GM10248 (cell line): Measurements from ENCODE around the gene TIAL1.
"Not testable (repeated sequence)": the region's sequence is repeated elsewhere in the genome, so short reads cannot be mapped to it uniquely, and the experiment has no call there.

Experiments used
- CTCF ChIA-PET: fragments of 300-600 bp; sonication (Branson Sonifier 250); formaldehyde crosslinking; extraction: SDS; loops from one replicate; lab custom pipeline; 2021; ENCODE audit warnings: antibody characterized with exemption; lab: Yijun Ruan, JAX
- POLR2A ChIA-PET: fragments of 350-650 bp; sonication (Branson Sonifier 250); formaldehyde crosslinking; extraction: SDS; loops from one replicate; lab custom pipeline; 2020; ENCODE audit warnings: antibody characterized with exemption; lab: Yijun Ruan, JAX
- DNase-seq: peaks from one replicate; pipeline ENCODE4 v3.0.0; 2012; ENCODE audit errors: extremely low spot score
- TF ChIP-seq, protein P1 (sequence below): IDR thresholded peaks from 2 replicates; pipeline ENCODE4 v1.5.1; 2012; ENCODE audit warnings: mild to moderate bottlenecking, low read depth; ENCODE audit errors: extremely low read depth, missing control alignments, control extremely low read depth

The TIAL1 gene

DNA sequence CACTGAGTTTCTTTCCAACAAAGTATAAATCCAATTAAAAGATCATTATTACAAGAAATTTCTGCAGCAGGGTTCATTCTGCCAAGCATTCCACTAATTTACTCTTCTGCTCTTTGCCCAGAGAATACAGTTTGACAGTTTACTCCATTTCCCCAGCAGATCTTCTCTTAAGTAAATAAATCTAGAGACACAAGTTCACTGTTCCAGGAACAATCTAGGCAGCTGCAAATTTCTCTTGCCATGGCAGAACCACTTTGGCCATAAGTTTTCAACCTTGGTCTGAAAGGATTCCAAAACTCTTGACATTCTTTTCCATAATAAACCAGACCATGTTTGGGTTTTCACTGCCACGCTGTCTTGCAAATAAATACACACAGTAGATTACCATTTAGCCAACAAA, 65.7 kb downstream of the TIAL1 start:
- TF ChIP-seq, protein P1, sequence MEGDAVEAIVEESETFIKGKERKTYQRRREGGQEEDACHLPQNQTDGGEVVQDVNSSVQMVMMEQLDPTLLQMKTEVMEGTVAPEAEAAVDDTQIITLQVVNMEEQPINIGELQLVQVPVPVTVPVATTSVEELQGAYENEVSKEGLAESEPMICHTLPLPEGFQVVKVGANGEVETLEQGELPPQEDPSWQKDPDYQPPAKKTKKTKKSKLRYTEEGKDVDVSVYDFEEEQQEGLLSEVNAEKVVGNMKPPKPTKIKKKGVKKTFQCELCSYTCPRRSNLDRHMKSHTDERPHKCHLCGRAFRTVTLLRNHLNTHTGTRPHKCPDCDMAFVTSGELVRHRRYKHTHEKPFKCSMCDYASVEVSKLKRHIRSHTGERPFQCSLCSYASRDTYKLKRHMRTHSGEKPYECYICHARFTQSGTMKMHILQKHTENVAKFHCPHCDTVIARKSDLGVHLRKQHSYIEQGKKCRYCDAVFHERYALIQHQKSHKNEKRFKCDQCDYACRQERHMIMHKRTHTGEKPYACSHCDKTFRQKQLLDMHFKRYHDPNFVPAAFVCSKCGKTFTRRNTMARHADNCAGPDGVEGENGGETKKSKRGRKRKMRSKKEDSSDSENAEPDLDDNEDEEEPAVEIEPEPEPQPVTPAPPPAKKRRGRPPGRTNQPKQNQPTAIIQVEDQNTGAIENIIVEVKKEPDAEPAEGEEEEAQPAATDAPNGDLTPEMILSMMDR = no peak
- ChIA-PET CTCF (interaction anchor here (1.4 to 3.2 kb wide), 4 partner anchors 10 to 31 kb away, joined by 3 to 23 read pairs (median 6); partner anchors contain the start of gene RGS10), POLR2A (interaction anchor here (1.9 kb wide), 1 partner anchor 11 kb away, joined by 7 read pairs; the partner anchor contains the start of gene RGS10)
- DNase-seq = no peak

DNA sequence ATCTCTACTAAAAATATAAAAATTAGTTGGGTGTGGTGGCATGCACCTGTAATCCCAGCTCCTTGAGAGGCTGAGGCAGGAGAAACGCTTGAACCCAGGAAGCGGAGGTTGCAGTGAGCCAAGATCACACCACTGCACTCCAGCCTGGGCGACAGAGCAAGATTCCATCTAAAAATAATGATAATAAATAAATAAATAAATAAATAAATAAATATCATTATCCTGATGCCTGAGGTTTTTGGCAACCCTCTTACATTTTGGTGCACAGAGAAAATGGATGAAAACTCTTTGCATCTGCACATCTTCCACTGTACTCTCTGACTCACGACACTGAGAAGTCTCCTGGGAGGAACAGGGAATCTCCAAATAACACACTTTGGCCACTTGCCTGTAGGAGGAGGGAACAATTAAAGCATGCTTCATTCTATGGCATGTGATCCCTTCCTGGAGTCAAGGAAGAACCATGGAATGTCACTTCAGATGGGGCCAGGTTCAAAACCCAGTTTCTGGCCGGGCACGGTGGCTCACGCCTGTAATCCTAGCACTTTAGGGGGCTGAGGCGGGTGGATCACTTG, 68.0 kb downstream of the TIAL1 start:
- DNase-seq, POLR2A ChIA-PET: not testable (repeated sequence)
- CTCF ChIA-PET = interaction anchor here (1.3 to 3.2 kb wide), 3 partner anchors 9 to 330 kb away, joined by 3 to 23 read pairs (median 5); partner anchors contain the start of gene RGS10

DNA sequence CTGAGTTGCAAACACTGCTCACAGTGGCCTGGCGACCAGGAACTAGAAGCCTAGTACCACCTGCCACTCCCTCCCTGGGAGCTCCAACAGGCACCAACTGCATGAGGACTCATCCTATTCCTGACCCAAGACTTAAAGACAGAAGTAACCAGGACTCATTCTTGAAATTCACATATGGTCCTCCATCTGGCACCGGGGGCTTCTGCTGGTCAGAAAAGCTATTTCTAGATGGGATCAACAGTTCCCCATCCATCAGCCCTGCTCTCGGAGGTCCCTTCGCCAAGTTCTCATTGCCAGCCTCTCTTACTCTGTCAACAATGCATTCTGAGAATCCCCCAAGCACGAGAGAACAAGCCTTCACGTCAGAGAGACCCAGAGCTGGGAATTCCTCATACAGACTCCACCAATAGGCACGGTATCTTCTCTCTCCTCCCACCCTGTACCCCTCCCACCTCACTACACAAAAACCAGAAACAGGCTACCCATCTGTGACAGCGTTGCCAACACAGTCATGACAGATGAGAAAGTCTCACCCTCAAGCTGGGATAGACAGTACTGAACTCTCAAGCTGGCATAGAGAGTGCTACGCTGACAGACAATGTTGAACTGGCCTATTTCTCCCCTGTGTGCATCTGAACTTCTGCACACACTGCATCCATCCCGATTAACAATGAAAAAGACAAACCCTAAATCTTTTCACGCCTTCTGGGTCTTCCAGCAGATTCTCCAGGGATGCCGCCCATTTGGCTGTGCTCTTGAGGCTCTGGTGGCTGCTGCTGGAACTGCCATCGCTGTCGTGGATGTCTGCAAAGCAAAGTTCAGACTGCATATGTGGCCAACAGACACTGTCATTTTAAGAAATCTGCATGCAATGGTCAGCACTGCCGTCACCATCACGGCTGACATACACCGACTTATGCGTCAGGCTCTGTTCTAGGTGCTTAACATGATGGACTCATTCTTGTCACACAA, 69.9 kb downstream of the TIAL1 start:
- CTCF ChIA-PET = interaction anchor here (0.7 to 1.8 kb wide), 9 partner anchors 8 to 341 kb away, joined by 3 to 7 read pairs (median 3); no protein-coding TSS in a partner anchor
- no peak for DNase-seq
- TF ChIP-seq, protein P1 = no peak
- POLR2A ChIA-PET = interaction anchor here (1.3 kb wide), 1 partner anchor 9 kb away, joined by 4 read pairs; no protein-coding TSS in a partner anchor

DNA sequence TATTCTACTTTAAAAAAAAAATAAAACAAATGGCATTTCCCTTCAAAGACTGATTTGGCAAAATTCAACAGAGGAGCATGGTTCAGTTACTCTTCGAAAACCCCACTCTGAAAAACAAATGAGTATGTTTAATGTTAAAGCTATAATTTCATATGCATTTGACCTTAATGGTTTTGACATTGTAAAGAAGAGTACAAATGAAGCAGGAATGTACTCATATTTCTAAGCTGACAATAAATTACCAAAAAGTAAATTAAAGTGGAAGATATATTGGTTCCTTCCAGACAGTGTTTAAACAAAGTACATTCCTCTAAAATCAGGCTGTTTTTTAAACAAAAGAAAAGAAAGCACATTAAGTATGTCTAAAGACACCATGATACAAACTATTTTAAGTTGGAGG, 70.6 kb downstream of the TIAL1 start:
- DNase-seq = no peak
- ChIA-PET POLR2A (interaction anchor here (1.3 kb wide), 1 partner anchor 9 kb away, joined by 4 read pairs; no protein-coding TSS in a partner anchor), CTCF (interaction anchor here (0.7 to 1.8 kb wide), 8 partner anchors 9 to 327 kb away, joined by 3 to 7 read pairs (median 4); partner anchors contain the start of gene RGS10)
- TF ChIP-seq, protein P1 = no peak

DNA sequence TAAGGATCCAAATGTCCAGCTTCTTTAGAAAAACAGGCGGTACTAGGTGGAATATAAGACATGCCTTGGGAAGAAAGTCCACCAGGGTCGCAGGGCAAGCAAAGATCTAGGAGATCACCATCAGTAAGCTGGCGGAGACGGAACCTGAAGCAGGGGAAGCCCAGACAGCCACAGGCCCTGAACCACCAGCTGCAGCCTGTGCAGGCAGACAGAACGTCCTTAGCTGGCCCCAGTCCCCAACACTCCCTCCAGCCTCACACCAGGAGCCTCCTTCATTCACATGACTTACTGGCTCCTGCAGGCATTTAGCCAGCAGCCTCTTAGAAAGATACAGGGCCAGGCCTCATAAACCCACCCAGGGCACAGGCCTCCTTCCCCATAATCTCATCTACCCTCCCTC, 71.6 kb downstream of the TIAL1 start:
- DNase-seq = no peak
- TF ChIP-seq, protein P1 = no peak
- ChIA-PET POLR2A (no interaction called here), CTCF (interaction anchor here (1.1 to 2.0 kb wide), 5 partner anchors 9 to 326 kb away, joined by 3 to 7 read pairs (median 6); partner anchors contain the start of gene RGS10)

DNA sequence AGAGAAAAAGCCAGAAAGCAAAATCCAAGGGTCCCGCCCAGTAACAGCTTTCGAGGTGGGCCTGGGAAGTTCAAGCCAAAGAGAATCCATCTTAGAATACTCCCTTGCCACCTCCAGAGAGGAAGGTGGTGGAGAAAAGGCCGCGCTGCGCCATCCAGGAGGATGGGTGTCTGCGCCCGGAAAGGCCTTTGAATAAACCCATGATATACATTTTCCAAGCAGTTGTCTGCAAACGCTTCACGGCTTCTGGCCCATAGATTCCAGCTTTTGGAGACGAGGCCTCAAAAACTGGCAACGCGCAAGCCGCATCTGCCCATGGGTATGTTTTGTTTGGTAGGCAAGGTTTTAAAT, 72.1 kb downstream of the TIAL1 start:
- ChIA-PET CTCF (interaction anchor here (1.1 to 2.0 kb wide), 2 partner anchors 9 to 25 kb away, joined by 3 to 5 read pairs; no protein-coding TSS in a partner anchor), POLR2A (no interaction called here)
- TF ChIP-seq, protein P1 = no peak
- DNase-seq = no peak
